ENCODE results near the gene KIF4B.
"Not testable (repeated sequence)": the region's sequence is repeated elsewhere in the genome, so short reads cannot be mapped to it uniquely, and the experiment has no call there.

DNA sequence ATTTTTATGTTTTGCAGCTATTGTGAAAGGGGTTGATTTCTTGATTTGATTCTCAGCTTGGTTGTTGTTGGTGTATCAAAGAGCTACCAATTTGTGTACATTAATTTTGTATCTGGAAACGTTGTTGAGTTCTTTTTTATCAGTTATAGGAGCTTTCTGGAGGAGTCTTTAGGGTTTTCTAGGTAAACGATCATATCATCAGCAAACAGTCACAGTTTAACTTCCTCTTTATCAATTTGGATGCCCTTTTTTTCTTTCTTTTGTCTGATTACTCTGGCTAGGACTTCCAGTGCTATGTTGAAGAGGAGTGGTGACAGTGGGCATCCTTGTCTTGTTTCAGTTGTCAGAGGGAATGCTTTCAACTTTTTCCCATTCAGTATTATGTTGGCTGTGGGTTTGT lies 21.5 kb downstream of the KIF4B start:
- not testable (repeated sequence) for TF ChIP-seq ELF1 (IDR thresholded peaks at IDR 0.05; ENCODE audit: borderline replicate concordance, low read depth); SP1 (IDR thresholded peaks at IDR 0.05; ENCODE audit: low read depth); SIN3A (IDR thresholded peaks at IDR 0.05; ENCODE audit: low read depth); POLR2A (IDR thresholded peaks at IDR 0.05; ENCODE audit: borderline replicate concordance, extremely low read depth, insufficient read depth, insufficient read length); TCF7L2 (IDR thresholded peaks at IDR 0.05; ENCODE audit: borderline replicate concordance, extremely low read depth, insufficient read depth, insufficient read length); CBX3 (IDR thresholded peaks at IDR 0.05; ENCODE audit: low read depth); EZH2 (IDR thresholded peaks at IDR 0.05); SRF (IDR thresholded peaks at IDR 0.05; ENCODE audit: low read depth); JUND (IDR thresholded peaks at IDR 0.05); POLR2AphosphoS5 (IDR thresholded peaks at IDR 0.05; ENCODE audit: low read depth, low read length)
- TF ChIP-seq, protein P1, sequence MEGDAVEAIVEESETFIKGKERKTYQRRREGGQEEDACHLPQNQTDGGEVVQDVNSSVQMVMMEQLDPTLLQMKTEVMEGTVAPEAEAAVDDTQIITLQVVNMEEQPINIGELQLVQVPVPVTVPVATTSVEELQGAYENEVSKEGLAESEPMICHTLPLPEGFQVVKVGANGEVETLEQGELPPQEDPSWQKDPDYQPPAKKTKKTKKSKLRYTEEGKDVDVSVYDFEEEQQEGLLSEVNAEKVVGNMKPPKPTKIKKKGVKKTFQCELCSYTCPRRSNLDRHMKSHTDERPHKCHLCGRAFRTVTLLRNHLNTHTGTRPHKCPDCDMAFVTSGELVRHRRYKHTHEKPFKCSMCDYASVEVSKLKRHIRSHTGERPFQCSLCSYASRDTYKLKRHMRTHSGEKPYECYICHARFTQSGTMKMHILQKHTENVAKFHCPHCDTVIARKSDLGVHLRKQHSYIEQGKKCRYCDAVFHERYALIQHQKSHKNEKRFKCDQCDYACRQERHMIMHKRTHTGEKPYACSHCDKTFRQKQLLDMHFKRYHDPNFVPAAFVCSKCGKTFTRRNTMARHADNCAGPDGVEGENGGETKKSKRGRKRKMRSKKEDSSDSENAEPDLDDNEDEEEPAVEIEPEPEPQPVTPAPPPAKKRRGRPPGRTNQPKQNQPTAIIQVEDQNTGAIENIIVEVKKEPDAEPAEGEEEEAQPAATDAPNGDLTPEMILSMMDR (IDR thresholded peaks at IDR 0.05 in 2 of 3, conservative IDR thresholded peaks at IDR 0.05 in 1 of 3; ENCODE audit: borderline replicate concordance in 1 of 3, insufficient read depth in 1 of 3, low read depth in 2 of 3, low read length in 2 of 3) = not testable (repeated sequence)
